Measurements from ENCODE around the gene QSOX2.

Gene QSOX2

GRCh38 chr9:136234597-136234996 lies 11.0 kb downstream of the QSOX2 start:
- no peak overlapping the region for H3K4me3 ChIP-seq (ENCODE audit: low read length)
- TF ChIP-seq, protein P1, sequence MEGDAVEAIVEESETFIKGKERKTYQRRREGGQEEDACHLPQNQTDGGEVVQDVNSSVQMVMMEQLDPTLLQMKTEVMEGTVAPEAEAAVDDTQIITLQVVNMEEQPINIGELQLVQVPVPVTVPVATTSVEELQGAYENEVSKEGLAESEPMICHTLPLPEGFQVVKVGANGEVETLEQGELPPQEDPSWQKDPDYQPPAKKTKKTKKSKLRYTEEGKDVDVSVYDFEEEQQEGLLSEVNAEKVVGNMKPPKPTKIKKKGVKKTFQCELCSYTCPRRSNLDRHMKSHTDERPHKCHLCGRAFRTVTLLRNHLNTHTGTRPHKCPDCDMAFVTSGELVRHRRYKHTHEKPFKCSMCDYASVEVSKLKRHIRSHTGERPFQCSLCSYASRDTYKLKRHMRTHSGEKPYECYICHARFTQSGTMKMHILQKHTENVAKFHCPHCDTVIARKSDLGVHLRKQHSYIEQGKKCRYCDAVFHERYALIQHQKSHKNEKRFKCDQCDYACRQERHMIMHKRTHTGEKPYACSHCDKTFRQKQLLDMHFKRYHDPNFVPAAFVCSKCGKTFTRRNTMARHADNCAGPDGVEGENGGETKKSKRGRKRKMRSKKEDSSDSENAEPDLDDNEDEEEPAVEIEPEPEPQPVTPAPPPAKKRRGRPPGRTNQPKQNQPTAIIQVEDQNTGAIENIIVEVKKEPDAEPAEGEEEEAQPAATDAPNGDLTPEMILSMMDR (conservative IDR thresholded peaks at IDR 0.05; ENCODE audit: low read depth, low read length): no peak
- no peak for DNase-seq (ENCODE audit: low read depth)

GRCh38 chr9:136233868-136234267 lies 11.7 kb downstream of the QSOX2 start:
- no peak for DNase-seq (ENCODE audit: low read depth)
- TF ChIP-seq, protein P1 (conservative IDR thresholded peaks at IDR 0.05; ENCODE audit: low read depth, low read length): no peak
- no peak overlapping the region for H3K4me3 ChIP-seq (ENCODE audit: low read length)

- DNase-seq (ENCODE audit: low read depth): no peak
- TF ChIP-seq, protein P1 (conservative IDR thresholded peaks at IDR 0.05; ENCODE audit: low read depth, low read length): no peak
- H3K4me3 ChIP-seq (ENCODE audit: low read length): no peak overlapping the region
These were observed 12.2 kb downstream of the QSOX2 start for GRCh38 chr9:136233411-136233810.

DNA sequence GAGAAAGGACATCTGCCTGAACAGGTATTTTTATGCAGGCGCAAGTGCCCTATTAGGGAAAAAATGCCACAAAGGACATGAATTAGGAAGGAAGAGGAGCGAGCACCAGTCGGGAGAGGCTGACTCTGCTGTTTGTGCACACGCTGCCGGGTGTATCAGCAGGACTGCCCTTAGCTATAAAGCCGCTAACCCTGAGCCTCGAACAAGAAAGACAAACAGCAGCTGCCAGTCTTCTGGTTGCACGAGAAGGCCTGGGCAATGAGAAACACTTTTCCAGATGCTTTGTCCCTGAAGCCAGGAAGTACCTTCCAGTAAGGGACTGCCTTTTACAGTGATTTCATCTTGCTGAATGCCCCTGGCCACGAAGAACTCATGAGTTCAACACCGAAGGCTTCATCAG lies 12.6 kb downstream of the QSOX2 start:
- DNase-seq (ENCODE audit: low read depth): no peak
- TF ChIP-seq, protein P1 (conservative IDR thresholded peaks at IDR 0.05; ENCODE audit: low read depth, low read length): no peak
- no peak overlapping the region for H3K4me3 ChIP-seq (ENCODE audit: low read length)

- no peak for DNase-seq (ENCODE audit: low read depth)
- no peak overlapping the region for H3K4me3 ChIP-seq (ENCODE audit: low read length)
- TF ChIP-seq, protein P1 (conservative IDR thresholded peaks at IDR 0.05; ENCODE audit: low read depth, low read length): no peak
These were observed 13.9 kb downstream of the QSOX2 start for GRCh38 chr9:136231478-136232297.

DNA sequence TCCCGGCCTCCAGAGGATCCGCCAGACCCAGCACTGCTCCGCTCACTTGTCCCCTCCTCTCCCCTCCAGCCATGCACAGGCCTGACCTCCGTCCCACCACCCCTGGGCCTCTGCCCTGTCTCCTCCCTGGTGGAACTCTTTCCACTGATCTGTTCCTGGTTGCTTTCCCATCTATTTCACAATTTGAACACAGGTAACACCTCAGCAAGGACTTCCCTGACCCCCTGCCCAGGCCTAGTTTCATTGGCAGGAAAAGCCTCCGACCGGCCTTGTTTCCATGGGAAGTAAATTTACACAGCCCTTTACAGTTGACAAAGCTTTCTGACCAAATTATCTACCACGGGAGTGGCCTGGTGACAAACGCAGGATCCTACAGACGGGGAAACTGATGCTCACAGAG lies 14.8 kb downstream of the QSOX2 start:
- TF ChIP-seq, protein P1 (conservative IDR thresholded peaks at IDR 0.05; ENCODE audit: low read depth, low read length): no peak
- no peak overlapping the region for H3K4me3 ChIP-seq (ENCODE audit: low read length)
- no peak for DNase-seq (ENCODE audit: low read depth)

GRCh38 chr9:136230365-136230764 lies 15.2 kb downstream of the QSOX2 start:
- no peak overlapping the region for H3K4me3 ChIP-seq (ENCODE audit: low read length)
- no peak for DNase-seq (ENCODE audit: low read depth)
- TF ChIP-seq, protein P1 (conservative IDR thresholded peaks at IDR 0.05; ENCODE audit: low read depth, low read length): no peak
